ENCODE measurements around the gene MTHFD2.
"Not testable (repeated sequence)": the region's sequence is repeated elsewhere in the genome, so short reads cannot be mapped to it uniquely, and the experiment has no call there.

MTHFD2 gene

DNA sequence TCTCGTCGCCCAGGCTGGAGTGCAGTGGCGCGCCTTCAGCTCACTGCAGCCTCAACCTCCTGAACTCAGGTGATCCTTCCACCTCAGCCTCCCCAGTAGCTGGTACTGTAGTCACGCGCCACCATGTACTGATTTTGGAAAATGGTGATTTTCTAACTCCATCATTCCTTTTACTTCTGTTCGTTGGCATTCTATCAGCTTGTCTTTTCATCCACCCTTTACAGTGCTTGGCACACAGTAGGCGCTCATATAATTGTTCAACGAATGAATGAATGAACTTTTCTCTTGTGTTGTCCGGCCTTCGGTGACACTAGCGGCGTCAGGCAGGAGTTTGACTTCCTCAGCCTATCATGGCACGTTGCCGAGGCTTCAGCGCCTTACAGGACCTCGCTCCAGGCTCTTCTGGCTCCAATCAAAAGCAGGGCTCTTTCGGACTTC is 373 bp upstream of the MTHFD2 start:
- DNase-seq = no peak

DNA sequence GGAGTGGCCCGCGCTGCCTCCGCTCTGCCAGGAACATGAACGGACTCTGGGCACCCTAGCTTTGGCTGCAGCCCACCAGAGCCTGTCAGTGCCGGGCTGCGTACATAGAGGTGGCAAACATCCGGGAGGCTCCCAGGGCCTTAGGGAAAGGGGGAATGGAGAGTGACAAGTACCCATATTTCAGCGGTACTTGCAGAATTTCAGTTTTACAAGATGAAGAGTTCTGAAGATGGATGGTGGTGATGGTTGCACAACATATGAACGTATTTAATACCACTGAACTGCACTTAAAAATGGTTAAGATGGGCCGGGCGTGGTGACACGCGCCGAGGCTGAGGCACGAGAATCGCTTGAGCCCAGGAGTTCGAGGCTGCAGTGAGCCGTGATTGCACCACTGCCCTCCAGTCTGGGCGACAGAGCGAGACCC is 873 bp downstream of the MTHFD2 start:
- no peak for DNase-seq

DNA sequence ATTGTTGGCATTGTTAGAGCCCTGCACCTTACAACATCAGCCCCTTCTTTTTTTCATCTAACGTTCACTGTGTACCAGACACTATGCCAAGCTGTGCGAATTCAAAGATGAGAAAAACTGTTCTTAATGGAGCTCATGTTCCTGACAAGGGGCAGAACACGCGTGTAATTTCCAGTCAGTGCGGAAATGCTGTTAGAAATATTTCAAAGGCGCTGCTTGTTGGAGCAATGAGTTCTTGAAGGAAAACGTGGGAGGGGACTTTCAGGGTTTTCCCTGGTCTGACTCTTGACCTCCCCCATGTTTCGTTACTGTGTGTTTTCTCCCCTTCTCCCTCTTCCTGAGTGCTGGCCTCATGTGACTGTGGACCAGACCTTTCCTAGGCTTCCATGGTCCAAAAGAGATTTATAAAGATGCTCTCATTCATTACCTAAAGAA is 1.5 kb downstream of the MTHFD2 start:
- DNase-seq = no peak

DNA sequence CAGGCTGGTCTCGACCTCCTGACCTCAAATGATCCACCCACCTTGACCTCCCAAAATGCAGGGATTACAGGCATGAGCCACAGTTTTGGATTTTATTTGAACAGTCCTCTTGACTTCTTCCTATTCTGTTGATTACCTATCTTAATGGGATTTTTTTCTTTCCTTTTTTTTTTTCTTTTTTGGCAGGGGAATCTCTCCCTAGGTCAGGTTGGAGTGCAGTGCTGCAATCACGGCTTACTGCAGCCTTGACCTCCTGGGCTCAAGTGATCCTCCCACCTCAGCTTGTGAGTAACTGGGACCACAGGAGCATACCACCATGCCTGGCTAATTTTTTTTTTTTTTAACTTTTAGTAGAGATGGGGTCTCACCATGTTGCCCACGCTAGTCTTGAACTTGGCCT is 2.8 kb downstream of the MTHFD2 start:
- no peak for DNase-seq

DNA sequence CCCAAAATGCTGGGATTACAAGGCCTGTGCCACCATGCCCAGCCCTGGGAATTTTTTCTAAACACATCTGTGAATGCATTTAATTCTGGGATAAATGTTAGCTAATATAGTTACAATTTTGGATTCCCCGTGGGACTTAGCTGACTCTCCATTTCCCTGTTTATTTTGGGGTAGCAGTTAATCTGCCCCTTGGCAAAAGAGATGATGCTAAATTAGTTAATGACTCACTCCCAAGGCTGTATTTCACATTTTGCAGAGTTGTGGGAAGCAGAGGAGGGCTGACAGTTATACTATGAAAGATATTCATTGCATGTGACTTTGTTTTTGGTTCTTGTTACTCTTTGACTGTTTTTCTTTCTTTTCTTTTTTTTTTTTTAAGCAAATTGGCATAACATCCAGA is 3.2 kb downstream of the MTHFD2 start:
- DNase-seq = no peak

DNA sequence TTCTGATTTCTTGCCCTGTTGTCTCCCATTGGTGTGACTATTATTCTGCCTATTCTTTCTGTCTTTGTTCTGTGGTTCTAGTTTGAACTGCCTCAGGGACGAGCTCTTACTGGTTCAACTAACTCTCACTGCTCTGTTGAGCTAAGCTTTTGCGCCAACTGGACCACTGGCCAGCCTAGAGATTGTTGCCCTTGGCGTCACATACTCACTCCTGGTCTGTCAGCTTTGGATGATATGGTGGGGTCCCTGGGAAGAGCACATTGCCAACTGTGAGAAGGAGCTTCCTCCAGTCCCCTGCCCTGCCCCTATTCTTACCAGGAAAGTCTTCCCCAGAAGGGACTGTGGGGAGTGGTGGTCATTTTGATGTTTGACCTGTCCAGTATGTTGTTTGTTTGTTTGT is 6.0 kb downstream of the MTHFD2 start:
- DNase-seq = no peak

DNA sequence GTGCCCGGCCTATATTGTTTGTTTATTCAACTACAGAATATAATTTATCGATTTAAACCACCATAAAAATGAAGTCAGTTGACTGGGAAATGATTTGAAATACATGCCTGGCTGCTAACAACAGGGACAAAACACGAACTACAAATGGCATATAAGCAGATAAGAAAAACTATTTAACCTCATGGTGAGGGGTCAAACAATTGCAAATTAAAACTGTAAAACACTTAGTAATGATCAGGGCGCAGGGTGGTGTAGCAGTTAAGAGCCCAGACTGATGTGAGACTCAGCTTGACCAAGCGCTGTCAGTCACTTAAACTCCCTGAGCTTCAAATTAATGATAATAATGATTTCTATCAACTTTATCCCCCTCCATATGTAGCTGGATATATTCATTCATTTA is 6.7 kb downstream of the MTHFD2 start:
- DNase-seq = no peak

DNA sequence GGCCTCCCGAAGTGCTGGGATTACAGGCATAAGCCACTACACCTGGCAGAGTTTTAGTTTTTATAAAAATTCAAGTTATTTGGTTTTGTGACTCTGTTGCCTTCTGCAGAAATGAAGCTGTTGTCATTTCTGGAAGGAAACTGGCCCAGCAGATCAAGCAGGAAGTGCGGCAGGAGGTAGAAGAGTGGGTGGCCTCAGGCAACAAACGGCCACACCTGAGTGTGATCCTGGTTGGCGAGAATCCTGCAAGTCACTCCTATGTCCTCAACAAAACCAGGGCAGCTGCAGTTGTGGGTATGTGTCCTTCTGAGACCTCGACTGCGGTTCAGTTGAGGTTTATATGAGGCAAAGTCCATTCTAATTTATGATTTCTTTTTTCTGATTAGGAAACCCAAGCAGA is 7.2 kb downstream of the MTHFD2 start:
- DNase-seq = no peak

DNA sequence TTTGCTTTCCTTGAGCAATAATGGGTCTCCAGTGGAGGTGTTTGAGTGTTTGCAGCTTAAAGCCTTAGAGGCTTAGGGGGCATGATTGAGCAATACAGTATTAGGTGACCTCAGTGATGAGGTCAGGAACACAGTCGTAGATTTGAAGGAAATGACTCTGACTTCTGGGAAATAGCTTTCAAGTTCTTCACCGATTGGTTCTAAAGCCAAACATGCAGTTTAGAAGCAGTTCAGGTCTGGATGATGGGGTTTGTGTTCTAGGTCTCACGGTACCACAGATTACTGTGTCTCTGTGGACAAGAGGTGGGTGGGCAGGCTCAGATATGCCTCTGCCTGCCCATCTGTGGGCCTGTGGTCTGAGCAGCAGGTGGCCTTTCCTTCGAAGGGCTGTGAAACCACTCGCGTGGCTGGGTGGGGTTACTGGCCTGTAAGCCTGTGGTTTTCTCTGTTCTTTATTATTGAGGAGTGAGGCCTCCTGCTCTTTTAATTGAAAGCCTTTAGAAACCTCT is 7.8 kb downstream of the MTHFD2 start:
- no peak for DNase-seq

DNA sequence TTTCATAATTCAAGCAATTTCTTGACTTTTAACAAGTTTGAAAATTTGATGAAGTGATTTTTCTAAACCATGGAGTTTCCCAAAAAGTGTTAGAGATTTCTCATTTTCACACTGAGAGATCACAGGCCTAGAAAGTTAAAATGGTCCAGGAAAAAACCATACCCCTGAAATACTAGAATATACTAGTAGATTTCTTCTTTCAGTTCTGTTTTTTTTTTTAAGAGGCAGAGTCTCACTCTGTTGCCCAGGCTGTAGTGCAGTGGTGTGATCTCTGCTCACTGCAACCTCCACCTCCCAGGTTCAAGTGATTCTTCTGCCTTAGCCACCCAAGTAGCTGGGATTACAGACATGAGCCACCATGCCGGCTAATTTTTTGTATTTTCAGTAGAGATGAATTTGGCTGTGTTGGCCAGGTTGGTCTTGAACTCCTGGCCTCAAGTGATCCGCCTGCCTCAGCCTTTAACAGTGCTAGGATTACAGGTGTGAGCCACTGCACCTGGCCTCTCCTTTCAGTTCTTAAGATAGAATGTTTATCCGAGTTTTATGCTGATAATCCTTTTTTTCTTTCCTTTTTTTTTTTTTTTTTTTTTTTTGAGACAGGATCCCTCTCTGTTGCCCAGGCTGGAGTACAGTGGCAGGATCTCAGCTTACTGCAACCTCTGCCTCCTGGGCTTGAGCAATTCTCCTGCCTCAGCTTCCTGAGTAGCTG is 14.4 kb downstream of the MTHFD2 start:
- DNase-seq = no peak

DNA sequence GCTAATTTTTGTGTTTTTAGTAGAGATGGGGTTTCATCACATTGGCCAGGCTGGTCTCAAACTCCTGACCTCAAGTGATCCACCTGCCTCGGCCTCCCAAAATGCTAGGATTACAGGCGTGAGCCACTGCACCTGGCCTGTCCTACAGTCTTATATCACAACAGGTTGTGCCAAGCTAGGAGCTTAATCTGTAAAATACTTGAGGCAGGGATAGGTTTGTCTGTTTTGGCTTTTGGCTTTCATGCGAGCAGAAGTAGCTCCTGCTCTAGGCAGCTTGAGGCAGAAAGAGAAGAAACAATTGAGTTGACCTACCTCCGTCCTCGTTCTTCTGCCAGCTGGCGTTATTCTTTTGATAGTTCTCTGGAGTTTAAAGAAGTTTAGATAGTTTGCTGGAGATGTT is 17.4 kb downstream of the MTHFD2 start:
- DNase-seq = not testable (repeated sequence)

DNA sequence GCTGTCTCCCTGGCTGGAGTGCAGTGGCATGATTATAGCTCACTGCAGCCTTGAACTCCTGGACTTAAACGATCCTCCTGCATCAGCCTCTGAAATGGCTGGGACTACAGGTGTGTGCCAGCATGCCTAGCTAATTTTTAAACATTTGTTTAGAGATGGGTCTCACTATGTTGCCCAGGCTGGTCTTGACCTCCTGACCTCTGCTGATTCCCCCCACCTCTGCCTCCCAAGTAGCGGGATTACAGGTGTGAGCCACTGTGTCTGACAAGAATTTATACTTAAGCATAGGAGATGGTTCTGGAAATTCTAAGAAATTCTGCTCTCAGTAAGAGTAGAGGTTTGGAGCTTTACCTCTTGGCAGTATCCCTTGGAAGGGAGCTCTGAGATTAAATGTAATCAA is 18.2 kb downstream of the MTHFD2 start:
- DNase-seq = no peak

DNA sequence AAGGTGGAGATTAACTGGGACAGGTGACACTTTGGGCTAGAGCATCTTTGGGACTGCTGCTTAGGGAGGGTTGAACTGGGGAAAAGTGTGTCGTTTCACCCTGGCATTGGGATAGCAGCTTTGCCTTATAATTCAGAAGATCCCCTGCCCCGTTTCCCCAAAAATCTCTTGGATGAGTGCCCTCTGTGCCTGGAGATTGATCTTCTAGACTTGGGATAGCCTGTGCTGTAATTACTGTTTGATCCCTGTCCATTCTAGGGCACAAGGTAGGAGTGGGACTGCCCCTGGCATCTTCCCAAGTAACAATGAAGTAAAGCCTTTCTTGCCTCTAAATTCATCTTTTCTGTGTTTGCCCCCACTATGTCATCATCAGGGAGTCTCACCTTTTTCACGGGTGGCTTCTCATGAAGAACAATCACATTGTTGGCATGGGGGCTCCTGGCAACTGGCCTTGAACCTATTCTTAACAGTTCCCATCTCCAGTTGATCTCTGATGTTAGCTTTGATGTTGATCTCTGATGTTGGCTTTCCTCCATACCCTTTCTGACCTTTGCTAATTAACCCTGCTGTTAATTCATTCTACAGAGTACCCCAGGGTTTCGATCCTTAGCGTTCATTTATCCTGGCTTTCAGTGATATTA is 21.6 kb downstream of the MTHFD2 start:
- no peak for DNase-seq

DNA sequence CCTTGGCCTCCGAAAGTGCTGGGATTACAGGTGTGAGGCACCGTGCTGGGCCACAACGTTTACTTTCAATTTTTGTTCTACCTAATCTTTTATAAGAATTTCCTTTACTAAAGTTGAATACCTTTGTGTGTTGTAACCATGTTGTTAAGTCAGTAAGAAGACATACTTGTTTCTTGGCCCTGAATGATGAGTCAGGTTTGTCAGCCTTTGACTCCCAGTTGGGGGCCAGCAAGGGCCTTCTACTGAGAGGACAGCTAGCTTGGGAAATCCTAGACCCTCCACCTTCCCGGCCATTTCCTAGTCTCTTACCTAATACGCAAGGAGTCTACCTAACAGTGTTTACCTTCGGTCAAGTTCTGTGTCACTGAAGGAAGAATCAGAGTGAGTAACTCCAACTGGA is 22.7 kb downstream of the MTHFD2 start:
- no peak for DNase-seq

DNA sequence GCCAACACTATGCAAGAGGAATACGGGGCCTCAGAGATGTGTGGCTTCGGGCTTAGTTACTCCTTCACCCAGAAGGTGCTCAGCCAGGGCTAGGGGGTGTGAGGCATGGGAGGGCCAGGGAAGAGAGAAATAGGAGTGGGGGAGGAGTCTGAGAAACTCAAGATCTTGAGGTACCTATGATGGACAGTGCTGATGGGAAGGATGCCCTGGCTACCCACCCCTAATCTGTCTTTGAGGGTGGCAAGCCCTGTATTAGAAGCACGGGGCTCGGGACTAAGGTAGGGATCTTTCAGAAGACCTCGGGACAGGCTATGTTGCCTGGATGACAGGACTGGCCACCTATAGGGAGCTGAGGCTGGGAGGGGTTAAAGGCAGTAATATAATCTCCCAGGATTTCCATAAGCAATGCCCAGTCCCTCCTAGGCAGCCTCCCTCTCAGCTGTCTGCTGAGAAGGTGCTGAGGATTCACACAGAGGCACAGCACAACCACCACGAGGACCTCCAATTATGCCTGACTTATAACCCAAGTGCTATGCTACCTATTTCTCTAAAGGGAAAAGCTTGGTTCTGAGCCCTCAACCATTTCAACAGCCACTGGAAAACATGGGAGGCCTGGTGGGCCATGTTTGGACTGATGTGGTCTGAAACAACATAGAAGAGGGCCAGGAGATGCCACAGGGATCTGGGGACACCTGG is 23.3 kb downstream of the MTHFD2 start:
- no peak for DNase-seq

DNA sequence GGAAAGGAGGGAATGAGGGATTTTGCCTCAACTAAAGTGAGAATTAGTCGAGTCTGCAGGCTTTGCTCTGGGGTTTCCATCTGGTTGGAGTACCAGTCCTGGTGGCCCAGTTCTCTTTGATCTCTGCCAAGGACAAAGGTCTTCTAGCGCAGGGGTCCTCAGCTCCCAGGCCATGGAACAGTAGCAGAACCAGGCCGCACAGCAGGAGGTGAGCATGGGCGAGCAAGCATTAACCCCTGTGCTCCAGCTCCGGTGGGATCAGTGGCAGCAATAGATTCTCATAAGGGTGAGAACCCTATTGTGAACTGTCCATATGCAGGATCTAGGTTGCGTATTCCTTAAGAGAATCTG is 23.9 kb downstream of the MTHFD2 start:
- DNase-seq = no peak

DNA sequence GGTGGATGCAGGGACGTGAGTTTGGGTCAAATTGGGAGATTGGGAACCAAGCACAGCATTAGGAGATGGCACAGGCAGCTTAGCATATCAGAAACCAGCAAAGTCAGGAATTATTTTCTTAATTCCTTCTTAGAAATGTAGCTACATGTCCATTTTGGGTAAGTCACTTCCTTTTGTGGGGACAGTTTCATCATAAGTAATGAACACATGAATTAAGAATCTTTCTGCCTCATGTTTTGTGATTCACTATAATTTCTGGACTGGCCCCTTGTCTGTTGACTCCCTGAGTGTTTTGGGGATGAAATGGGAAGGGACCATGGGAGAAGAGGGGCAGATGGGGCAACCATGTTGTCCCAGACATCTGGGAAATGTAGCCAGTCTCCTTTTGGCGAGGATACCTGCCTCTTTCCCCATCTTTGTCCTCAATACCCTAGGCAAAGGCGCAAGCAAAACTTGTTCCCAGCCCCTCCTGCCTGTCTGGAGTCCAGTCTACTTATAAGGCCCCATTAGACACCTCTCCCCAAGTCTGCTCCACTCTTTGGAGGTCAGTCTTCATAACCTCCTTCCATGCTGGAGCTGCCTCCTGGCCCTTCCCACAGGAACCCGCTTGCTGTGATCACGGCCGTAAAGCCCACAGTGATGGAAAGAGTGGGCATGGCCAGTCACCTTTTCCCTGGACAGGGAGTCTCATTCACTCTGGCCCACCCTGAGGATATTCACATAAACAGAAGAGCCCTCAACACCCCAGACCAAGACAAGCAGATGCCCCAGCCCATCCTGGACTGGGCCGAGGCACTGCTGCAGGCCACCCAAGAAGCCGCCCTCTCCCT is 25.7 kb downstream of the MTHFD2 start:
- DNase-seq = no peak

DNA sequence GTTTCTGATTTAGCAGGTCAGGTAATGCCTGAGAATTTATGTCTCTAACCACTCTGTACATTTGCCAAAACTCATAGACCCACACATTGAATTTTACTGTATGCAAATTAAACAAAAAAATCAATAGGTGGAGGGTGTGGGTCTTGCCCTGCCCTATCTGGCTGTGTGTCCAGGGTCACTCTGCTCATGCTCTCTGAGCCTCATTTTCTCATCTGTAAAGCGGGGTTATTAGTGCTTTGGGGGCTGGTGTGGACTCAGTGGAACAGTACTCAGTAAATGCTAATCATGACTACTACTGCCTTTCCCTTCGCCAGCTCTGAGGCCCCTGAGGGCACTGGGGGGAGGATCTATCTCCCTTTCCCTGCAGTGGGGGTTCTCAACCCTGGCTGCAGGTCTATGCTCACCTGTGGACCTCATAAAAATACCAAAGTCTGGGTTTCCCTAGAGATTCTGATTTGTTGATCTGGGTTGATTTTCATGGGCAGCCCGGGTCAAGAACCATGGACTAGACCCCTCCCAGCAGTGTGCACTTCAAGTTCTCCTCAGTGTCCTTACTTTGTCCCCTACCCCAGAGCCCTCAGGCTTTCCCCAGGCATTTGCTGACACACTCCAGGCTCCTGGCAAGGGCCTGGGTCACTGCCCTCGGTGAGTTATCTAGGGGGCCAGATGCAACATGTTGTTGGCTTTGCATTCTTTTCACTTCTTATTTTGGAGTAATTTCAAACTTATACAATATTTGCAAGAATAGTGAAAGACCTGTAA is 27.5 kb downstream of the MTHFD2 start:
- no peak for DNase-seq

DNA sequence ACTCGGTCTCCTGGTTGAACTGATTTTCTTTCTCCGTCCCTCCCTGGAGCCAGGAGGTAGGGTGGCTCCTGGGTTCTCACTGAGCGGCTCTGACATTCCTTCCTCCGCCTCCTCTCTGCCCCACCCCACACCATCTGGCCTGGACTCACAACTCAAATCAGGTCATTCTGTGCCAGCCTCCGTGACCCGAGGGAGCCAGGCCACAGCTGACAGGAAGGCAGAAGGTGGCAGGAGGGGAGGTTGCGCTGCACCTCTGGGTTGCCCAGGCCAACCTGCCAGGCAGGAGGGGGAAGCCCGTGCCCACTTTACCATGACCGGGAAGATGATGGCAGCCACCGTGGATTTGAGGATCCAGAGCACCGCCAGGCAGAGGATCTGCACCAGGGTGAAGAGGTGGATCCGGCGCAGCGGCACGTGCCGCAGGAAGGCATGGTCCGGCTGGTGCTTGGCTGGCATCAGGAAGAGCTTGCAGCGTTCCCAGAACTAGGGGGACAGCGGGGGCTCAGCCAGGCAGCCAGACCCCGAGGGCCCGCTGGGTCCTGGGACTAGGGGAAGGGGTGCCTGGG is 28.3 kb downstream of the MTHFD2 start:
- DNase-seq = no peak

DNA sequence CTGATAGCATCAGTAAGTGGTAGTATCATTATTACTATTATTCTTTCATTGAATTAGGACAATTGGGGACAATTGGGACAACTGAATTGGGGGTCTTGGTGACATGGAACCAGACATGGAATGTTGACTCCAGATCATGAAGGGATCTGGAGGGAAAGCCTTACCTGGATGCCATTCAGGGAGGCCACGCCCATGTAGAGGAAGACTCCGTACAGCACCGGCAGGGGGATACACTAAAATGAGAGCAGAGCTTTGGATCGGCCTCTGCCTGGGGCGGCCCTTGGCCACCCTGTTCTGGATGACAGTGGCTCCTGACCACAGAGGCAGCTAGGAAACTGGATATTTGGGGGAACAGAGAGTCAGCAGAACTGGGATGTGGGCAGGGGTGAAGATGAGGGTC is 29.2 kb downstream of the MTHFD2 start:
- no peak for DNase-seq

DNA sequence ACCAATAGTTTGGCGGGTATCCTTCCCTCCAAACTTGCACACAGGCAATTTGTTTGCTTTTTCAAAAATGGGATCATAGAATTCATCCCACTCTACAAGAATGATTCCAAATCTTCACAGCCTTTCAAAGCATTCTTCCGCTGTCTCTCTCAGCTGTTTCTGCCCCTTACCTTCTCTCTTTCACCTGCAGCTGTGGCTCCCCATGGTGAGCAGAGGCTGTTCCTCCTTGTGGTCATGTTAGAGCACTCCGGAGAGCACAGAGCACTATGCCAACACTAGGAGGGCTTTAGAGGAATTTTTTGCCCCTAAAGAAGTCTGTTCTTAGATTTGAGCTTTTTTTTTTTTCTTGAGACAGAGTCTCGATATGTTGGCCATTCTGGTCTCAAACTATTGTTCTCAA is 30.4 kb downstream of the MTHFD2 start:
- DNase-seq = no peak

DNA sequence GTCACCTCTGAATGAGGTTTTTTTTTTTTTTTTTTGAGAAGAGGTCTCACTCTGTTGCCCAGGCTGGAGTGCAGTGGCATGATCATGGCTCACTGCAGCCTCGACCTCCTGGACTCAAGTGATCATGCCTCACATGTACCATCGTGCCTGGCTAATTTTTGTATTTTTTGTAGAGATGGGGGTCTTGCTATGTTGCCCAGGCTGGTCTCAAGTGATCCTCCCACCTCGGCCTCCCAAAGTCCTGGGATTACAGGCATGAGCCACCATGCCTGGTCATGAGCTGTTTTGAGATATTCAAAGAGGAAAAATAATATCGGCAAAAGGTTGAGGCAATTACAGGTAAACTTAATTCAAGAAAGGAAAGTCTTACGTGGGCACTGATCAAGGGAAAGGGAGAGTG is 31.4 kb downstream of the MTHFD2 start:
- DNase-seq = not testable (repeated sequence)

Measured in NCI-H524 treated with DMSO at 0.1 percent for 48 hours (cell line).